GM13977 (cell line): ENCODE measurements around the gene IFNG-AS1.

Experiments used
- DNase-seq: peaks from one replicate; pipeline ENCODE4 v3.0.0; 2012; ENCODE audit warnings: low spot score
- CTCF ChIP-seq: IDR thresholded peaks from 2 replicates; pipeline ENCODE4 v1.5.1; 2012; ENCODE audit warnings: mild to moderate bottlenecking, control low read depth; ENCODE audit not compliant: insufficient read depth; ENCODE audit errors: extremely low read depth, missing control alignments
- in situ Hi-C: fragments of 300-500 bp; cut with MboI; formaldehyde crosslinking; loops from one replicate; pipeline ENCODE4 v1.12.0; 2022; ENCODE audit warnings: low sequenced_read_pairs, low pct_unique_long_range_greater_than_20kb, mixed read lengths, inconsistent platforms; ENCODE audit not compliant: unreplicated experiment

Gene IFNG-AS1

GRCh38 chr12:67969134-67969802 is 20.0 kb upstream of the IFNG-AS1 start:
- TF ChIP-seq CTCF = no peak
- in situ Hi-C loops = no loop called here

GRCh38 chr12:67977668-67978067 is 11.6 kb upstream of the IFNG-AS1 start:
- in situ Hi-C loops = no loop called here
- DNase-seq = no peak
- no peak for TF ChIP-seq CTCF

More at GRCh38 chr12:67969134-67969802, 20.0 kb upstream of the IFNG-AS1 start:
- no peak for DNase-seq

GRCh38 chr12:67980391-67980790 is 8.9 kb upstream of the IFNG-AS1 start:
- in situ Hi-C loops = no loop called here
- no peak for TF ChIP-seq CTCF
- DNase-seq = no peak

GRCh38 chr12:67981287-67982162 is 7.7 kb upstream of the IFNG-AS1 start:
- in situ Hi-C loops = no loop called here
- TF ChIP-seq CTCF = no peak
- DNase-seq = no peak

- in situ Hi-C loops = no loop called here
Measured at GRCh38 chr12:67982164-67982563, 7.1 kb upstream of the IFNG-AS1 start.

GRCh38 chr12:67986632-67987031 is 2.6 kb upstream of the IFNG-AS1 start:
- no peak for TF ChIP-seq CTCF
- DNase-seq = no peak
- in situ Hi-C loops = no loop called here

More at GRCh38 chr12:67982164-67982563, 7.1 kb upstream of the IFNG-AS1 start:
- TF ChIP-seq CTCF = no peak
- no peak for DNase-seq
